ENCODE measurements around the gene CDKAL1.

- TF ChIP-seq CTCF (conservative IDR thresholded peaks at IDR 0.05): no peak
- TF ChIP-seq EZH2 (IDR thresholded peaks at IDR 0.05; ENCODE audit: low read depth): no peak
These were observed 188.2 kb downstream of the CDKAL1 start for GRCh38 chr6:20722455-20722854.
